K562 (cell line): ENCODE data around the gene HSPB1. TPM values are rescaled to one million over a fixed set of nuclear protein-coding genes. Genes with fewer than 3 reads are reported as not detected.

Source experiments
- ATAC-seq: fragments of 200-7000 bp; cut with Tn5 transposase; 3 replicates; pipeline ENCODE4 v1.9.1; 2020; ENCODE audit warnings: moderate library complexity
- BruUV-seq: library from RNA; stranded (reverse); fragments of 400-500 nt; replicated peaks from 2 replicates; lab custom pipeline; 2021; lab: Mats Ljungman, UMichigan
- CTCF ChIA-PET: fragments of 300-600 bp; formaldehyde crosslinking; extraction: SDS; loops from one replicate; lab custom pipeline; 2021; ENCODE audit warnings: low intra/inter-chr PET ratio; lab: Yijun Ruan, JAX
- POLR2A ChIA-PET: fragments of 300-600, 350-650 bp; sonication (Branson Sonifier 250); formaldehyde crosslinking; extraction: SDS; loops from one replicate; lab custom pipeline; 2021; ENCODE audit warnings: antibody characterized with exemption, inconsistent platforms; lab: Yijun Ruan, JAX
- DNase-seq, 4 experiments: peaks; one replicate each; pipeline versions ENCODE4 v3.0.0 to v3.0.0-alpha.2; 2011 to 2018; ENCODE audit warnings: low spot score in 3 of 4, mixed read lengths in 3 of 4; ENCODE audit errors: extremely low read depth in 1 of 4
- FAIRE-seq: peaks from 2 replicates; lab custom pipeline; 2011; peaks lifted over from hg19 to GRCh38; lab: Jason Lieb, UNC
- H2AFZ ChIP-seq: 2 replicates; pipeline ENCODE4 v1.6.0; 2011; ENCODE audit warnings: low read depth, low read length, control low read depth, inconsistent platforms
- H3K27ac ChIP-seq: fragments of 200-600 bp; 3 replicates; pipeline ENCODE4 v1.8.0; 2011; ENCODE audit warnings: low read depth, mild to moderate bottlenecking, control low read depth, inconsistent platforms, low read length, moderate library complexity, mixed read lengths; ENCODE audit errors: extremely low read depth
- H3K27me3 ChIP-seq, 2 experiments: fragments of 300-600 bp in 1 of 2; 2 replicates in 1 of 2; 3 replicates in 1 of 2; pipeline versions ENCODE4 v1.6.0 to v1.8.0; 2011; ENCODE audit warnings: inconsistent platforms in 2 of 2, low read length in 2 of 2, mild to moderate bottlenecking in 1 of 2, mixed read lengths in 1 of 2, moderate library complexity in 1 of 2; ENCODE audit not compliant: control insufficient read depth in 2 of 2, insufficient read depth in 2 of 2
- H3K36me3 ChIP-seq: fragments of 300-600 bp; 3 replicates; pipeline ENCODE4 v1.8.0; 2011; ENCODE audit warnings: mild to moderate bottlenecking, low read length, inconsistent platforms; ENCODE audit not compliant: control insufficient read depth, insufficient read depth
- H3K4me1 ChIP-seq, 2 experiments: fragments of 200-600 bp in 1 of 2; replicated peaks in 1 of 2; 2 replicates in 1 of 2; 3 replicates in 1 of 2; pipeline versions ENCODE4 v1.5.1 to v1.8.0; 2011; ENCODE audit warnings: inconsistent platforms in 2 of 2, low read length in 2 of 2, mild to moderate bottlenecking in 1 of 2, mixed read lengths in 1 of 2, moderate library complexity in 1 of 2; ENCODE audit not compliant: control insufficient read depth in 2 of 2, insufficient read depth in 2 of 2
- H3K4me2 ChIP-seq: 2 replicates; pipeline ENCODE4 v1.6.1; 2011; ENCODE audit warnings: low read length, control low read depth, inconsistent platforms, mixed read lengths; ENCODE audit not compliant: insufficient read depth
- H3K4me3 ChIP-seq: fragments of 200-600 bp; sonication (generic), shearing (Covaris generic); 2 replicates; pipeline ENCODE4 v1.5.1; 2016; ENCODE audit warnings: control low read depth, inconsistent platforms
- H3K79me2 ChIP-seq: fragments of 200-600 bp; 3 replicates; pipeline ENCODE4 v1.8.0; 2011; ENCODE audit warnings: low read length, inconsistent platforms; ENCODE audit not compliant: control insufficient read depth, insufficient read depth
- H3K9ac ChIP-seq, 2 experiments: 2 replicates each; pipeline versions ENCODE4 v1.6.0 to v1.6.1; 2011; ENCODE audit warnings: low read depth in 2 of 2, low read length in 2 of 2, control low read depth in 1 of 2, inconsistent platforms in 1 of 2, mild to moderate bottlenecking in 1 of 2, mixed read lengths in 1 of 2; ENCODE audit not compliant: insufficient read depth in 1 of 2
- H3K9me1 ChIP-seq: one replicate; pipeline ENCODE4 v1.6.0; 2011; ENCODE audit warnings: inconsistent platforms, mild to moderate bottlenecking, low read length, moderate library complexity; ENCODE audit not compliant: control insufficient read depth, insufficient read depth
- H3K9me3 ChIP-seq: replicated peaks from 2 replicates; pipeline ENCODE4 v1.5.1; 2011; ENCODE audit warnings: low read depth, low read length, inconsistent platforms; ENCODE audit not compliant: control insufficient read depth, insufficient read depth
- H4K20me1 ChIP-seq: replicated peaks from 2 replicates; pipeline ENCODE4 v1.6.1; 2011; ENCODE audit warnings: low read length, inconsistent platforms, mixed read lengths; ENCODE audit not compliant: control insufficient read depth, insufficient read depth
- ARID3B ChIP-seq: fragments of 250-450 bp; sonication (Bioruptor Pico); IDR thresholded peaks from 2 replicates; pipeline ENCODE4 v1.4.0; 2020; ENCODE audit warnings: borderline replicate concordance
- CTCFL ChIP-seq: IDR thresholded peaks from 2 replicates; pipeline ENCODE4 v1.6.1; 2011; ENCODE audit warnings: borderline replicate concordance, low read depth, mild to moderate bottlenecking, moderate library complexity, low read length; ENCODE audit not compliant: insufficient read depth, poor library complexity, severe bottlenecking
- FOXK2 ChIP-seq, 2 experiments: fragments of 450-650 bp; IDR thresholded peaks in 1 of 2; conservative IDR thresholded peaks in 1 of 2; 2 replicates each; pipeline ENCODE4 v1.6.1; 2016; ENCODE audit warnings: low read depth in 2 of 2, mild to moderate bottlenecking in 1 of 2
- MITF ChIP-seq: IDR thresholded peaks from 2 replicates; pipeline ENCODE4 v1.6.1; 2014; ENCODE audit warnings: antibody characterized with exemption
- NBN ChIP-seq: fragments of 450-650 bp; IDR thresholded peaks from 2 replicates; pipeline ENCODE4 v1.6.1; 2016; ENCODE audit warnings: low read depth, mild to moderate bottlenecking
- PBX2 ChIP-seq, 2 experiments: IDR thresholded peaks in 1 of 2; conservative IDR thresholded peaks in 1 of 2; 2 replicates each; pipeline ENCODE4 v1.6.1; 2016; ENCODE audit warnings: low read depth in 2 of 2, mild to moderate bottlenecking in 1 of 2, missing compliant biosample characterization in 1 of 2, missing genetic modification characterization in 1 of 2, moderate library complexity in 1 of 2
- PHB ChIP-seq: fragments of 250-450 bp; sonication (Bioruptor Pico); IDR thresholded peaks from 2 replicates; pipeline ENCODE4 v1.5.0; 2021
- RBM14 ChIP-seq: fragments of 200-400 bp; formaldehyde crosslinking; IDR thresholded peaks from 2 replicates; pipeline ENCODE4 v1.6.1; 2018; ENCODE audit warnings: low read depth, mild to moderate bottlenecking, low read length, moderate library complexity, borderline replicate concordance; ENCODE audit not compliant: insufficient read depth
- RCOR1 ChIP-seq, 2 experiments: IDR thresholded peaks; 2 replicates each; pipeline ENCODE4 v1.6.1; 2012; ENCODE audit warnings: low read depth in 2 of 2, low read length in 2 of 2, borderline replicate concordance in 1 of 2, improper control_type of control experiment in 1 of 2
- SIN3A ChIP-seq, 2 experiments: fragments of 150-350 bp in 1 of 2; IDR thresholded peaks; 2 replicates each; pipeline ENCODE4 v1.6.1; 2011 to 2016; ENCODE audit warnings: borderline replicate concordance in 2 of 2, low read depth in 2 of 2, low read length in 2 of 2, mild to moderate bottlenecking in 2 of 2, moderate library complexity in 2 of 2; ENCODE audit not compliant: control insufficient read depth in 1 of 2
- TAL1 ChIP-seq: fragments of 450-650 bp; IDR thresholded peaks from 2 replicates; pipeline ENCODE4 v1.6.1; 2016; ENCODE audit warnings: mild to moderate bottlenecking
- ZNF140 ChIP-seq: fragments of 250-450 bp; sonication (Bioruptor Pico); IDR thresholded peaks from 2 replicates; pipeline ENCODE4 v1.8.0; 2021; ENCODE audit warnings: moderate library complexity, mild to moderate bottlenecking, inconsistent platforms
- WGBS: fragments of 100-300 bp; shearing (Covaris generic); methylation state at CpG from one replicate; pipeline ENCODE4 v1.1.6; 2016; ENCODE audit warnings: low coverage, mixed read lengths; ENCODE audit not compliant: insufficient coverage; ENCODE audit errors: missing lambda C conversion rate; 5-methylcytosine and 5-hydroxymethylcytosine counted together
- in situ Hi-C: fragments of 300-500 bp; cut with MboI; formaldehyde crosslinking; loops from 4 replicates; pipeline ENCODE4 v1.15.0; 2018; ENCODE audit warnings: inconsistent platforms, mixed read lengths
- intact Hi-C: fragments of 100-400 bp; cut with micrococcal nuclease; formaldehyde crosslinking; loops from 2 replicates; pipeline ENCODE4 v1.14.2; 2022
- polyA plus RNA-seq, 8 experiments: library from polyadenylated mRNA; depleted of rRNA in 4 of 8; stranded (reverse) in 5 of 8; unstranded in 3 of 8; fragments of >200 nt; fragmentation: Nextera tagmentation in 2 of 8; fragmentation: Illumina TruSeq in 1 of 8; extraction: Ambion mirVana in 2 of 8; extraction: Trizol in 1 of 8; gene quantifications; 2 replicates each; pipeline versions ENCODE4 v1.2.1 to v1.2.3, GENCODE V29; 2011 to 2014; ENCODE audit warnings: inconsistent platforms in 1 of 8, missing spikeins in 1 of 8
- total RNA-seq, 7 experiments: library from RNA; depleted of rRNA in 6 of 7; stranded (reverse); fragments of >200 nt in 6 of 7; fragmentation: Illumina TruSeq in 2 of 7; extraction: Trizol in 2 of 7; gene quantifications; 2 replicates each; pipeline versions ENCODE4 v1.2.1 to v1.2.3, GENCODE V29; 2011 to 2021; ENCODE audit warnings: low replicate concordance in 1 of 7

HSPB1 gene
- total and polyA plus RNA-seq, 9 of the 15 experiments (the other 6 are each of a cell fraction or from before 2014, with no cell fraction given) = 27.1 to 522 (median 138) TPM

- 85% methylated on average over 6 of the region's 6 CpGs for WGBS
- DNase-seq (no peak), ATAC-seq (peak; percentile 20), FAIRE-seq (no peak)
- Histone ChIP-seq H3K36me3 (peaks cover 96% of the 10 kb centered on the region), H3K4me1 (peaks cover 4 to 19% of the 10 kb centered on the region in 2 experiments; a peak in 4 of 5 replicates), H3K4me2 (no peak overlapping the region), H3K4me3 (no peak overlapping the region), H3K9me1 (peaks cover 5% of the 10 kb centered on the region), H3K79me2 (peaks cover 100% of the 10 kb centered on the region), H3K9ac (peak overlapping the region in 1 of 2 experiments; percentile 41; a peak in 1 of 4 replicates), H3K9me3 (no peaks in the 10 kb centered on the region), H4K20me1 (peaks cover 53% of the 10 kb centered on the region), H2AFZ (no peak overlapping the region), H3K27ac (no peak overlapping the region), H3K27me3 (no peaks in the 10 kb centered on the region)
- CTCF ChIA-PET = no interaction called here
- no TSS peak for BruUV-seq
- intact Hi-C loops (no loop called here), in situ Hi-C loops (no loop called here)
- POLR2A ChIA-PET = interaction anchor here (0.6 to 3.8 kb wide), 6 partner anchors 9 to 41 kb away, joined by 3 to 11 read pairs (median 5); no protein-coding TSS in a partner anchor
- TF ChIP-seq ZNF140 (CRISPR knock-in tag) (no peak), RCOR1 (IDR thresholded peaks at IDR 0.05; ENCODE audit: borderline replicate concordance in 1 of 2, low read depth in 2 of 2, low read length in 2 of 2) (no peak), PHB (no peak), RBM14 (no peak), MITF (no peak), TAL1 (no peak), SIN3A (IDR thresholded peaks at IDR 0.05; ENCODE audit: borderline replicate concordance in 2 of 2, control insufficient read depth in 1 of 2, low read depth in 2 of 2, low read length in 2 of 2) (peak in 1 of 2 experiments; percentile 45; a peak in 1 of 4 replicates), PBX2 (CRISPR knock-in tag; IDR thresholded peaks at IDR 0.05; ENCODE audit: low read depth) (no peak), PBX2 (tag; conservative IDR thresholded peaks at IDR 0.05; ENCODE audit: low read depth) (0 out of 2 replicates have a peak, but pooled peaks have one; percentile 25), NBN (no peak), CTCFL (no peak), FOXK2 (conservative IDR thresholded peaks at IDR 0.05 in 1 of 2, IDR thresholded peaks at IDR 0.05 in 1 of 2; ENCODE audit: low read depth in 2 of 2) (no peak), ARID3B (CRISPR knock-in tag) (no peak)
These were observed 49.7 kb downstream of the HSPB1 start for GRCh38 chr7:76352193-76352592.
